NCI-H146 (cell line): ENCODE measurements around the gene OR51D1.
A peak's percentile ranks its signal among the peaks of the same experiment; 100 is the strongest.

Experiments
- DNase-seq: peaks from one replicate; lab custom pipeline; 2025; lab: John Stamatoyannopoulos, UW

Gene OR51D1, protein sequence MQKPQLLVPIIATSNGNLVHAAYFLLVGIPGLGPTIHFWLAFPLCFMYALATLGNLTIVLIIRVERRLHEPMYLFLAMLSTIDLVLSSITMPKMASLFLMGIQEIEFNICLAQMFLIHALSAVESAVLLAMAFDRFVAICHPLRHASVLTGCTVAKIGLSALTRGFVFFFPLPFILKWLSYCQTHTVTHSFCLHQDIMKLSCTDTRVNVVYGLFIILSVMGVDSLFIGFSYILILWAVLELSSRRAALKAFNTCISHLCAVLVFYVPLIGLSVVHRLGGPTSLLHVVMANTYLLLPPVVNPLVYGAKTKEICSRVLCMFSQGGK

DNA sequence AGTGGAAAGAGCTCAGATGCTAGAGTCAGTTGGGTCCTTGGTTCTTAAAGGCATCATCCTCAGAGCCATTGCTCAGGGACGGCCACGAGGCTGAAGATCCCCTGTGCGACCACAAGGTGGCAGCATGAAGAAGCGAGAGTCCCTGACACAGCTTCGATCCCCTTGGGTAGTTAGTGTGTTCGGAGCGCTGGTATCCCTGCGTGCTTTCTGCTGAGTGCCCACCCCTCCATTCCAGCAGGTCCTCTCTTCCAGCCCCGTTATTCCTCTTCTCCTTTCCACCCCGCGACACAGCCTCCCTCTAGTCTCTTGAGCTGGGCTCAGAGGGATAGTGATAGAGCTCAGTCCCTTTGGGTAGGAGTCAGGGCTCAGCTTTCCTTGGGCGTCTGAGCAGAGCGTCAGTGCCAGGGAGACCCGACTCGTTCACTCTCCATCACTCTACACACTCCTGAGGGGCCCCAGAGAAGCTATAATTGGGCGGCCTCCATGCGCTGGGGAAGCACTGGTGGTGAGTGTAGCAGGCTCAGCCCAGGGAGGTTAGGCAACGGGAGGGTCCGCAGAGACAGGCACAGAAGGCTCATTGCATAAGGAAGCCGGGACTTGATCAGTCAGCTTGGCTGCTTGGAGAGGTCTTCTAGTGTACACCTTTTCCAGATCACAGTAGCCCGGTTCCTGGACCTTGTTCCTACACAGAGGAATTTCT is at the start of gene OR51D1:
TSS of gene OR51D1 (plus strand) at position 516 of the 700 bp plus-strand sequence. CDS start 2,314 bp downstream, outside the sequence.
- peak; percentile 88 for DNase-seq

DNA sequence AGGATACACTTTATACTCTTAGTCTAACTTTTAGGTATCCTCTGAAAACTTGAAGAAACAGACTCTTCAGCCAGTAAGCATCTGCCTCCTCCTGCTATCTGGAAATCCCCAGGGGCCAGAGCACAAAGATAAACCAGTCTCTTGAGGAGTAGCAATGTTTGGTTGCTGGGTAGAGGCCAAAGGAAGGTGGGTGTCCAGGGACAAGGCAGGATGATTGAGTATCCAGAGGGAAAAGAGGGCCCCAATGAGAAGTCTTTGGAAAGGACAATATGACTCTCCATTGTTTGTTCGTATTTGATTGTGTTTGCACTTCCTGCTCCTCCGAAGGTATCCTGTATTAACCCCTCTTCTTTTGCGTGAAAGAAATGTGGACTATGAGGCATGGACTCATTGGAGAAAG is 48.3 kb upstream of the OR51D1 start:
- DNase-seq: no peak

GRCh38 chr11:4593739-4594138 is 43.5 kb upstream of the OR51D1 start, which contains the start of gene OR52I1:
TSS of gene OR52I1 (plus strand) at chr11:4594039. CDS start at chr11:4594039, 0 bp downstream.
- DNase-seq: no peak

DNA sequence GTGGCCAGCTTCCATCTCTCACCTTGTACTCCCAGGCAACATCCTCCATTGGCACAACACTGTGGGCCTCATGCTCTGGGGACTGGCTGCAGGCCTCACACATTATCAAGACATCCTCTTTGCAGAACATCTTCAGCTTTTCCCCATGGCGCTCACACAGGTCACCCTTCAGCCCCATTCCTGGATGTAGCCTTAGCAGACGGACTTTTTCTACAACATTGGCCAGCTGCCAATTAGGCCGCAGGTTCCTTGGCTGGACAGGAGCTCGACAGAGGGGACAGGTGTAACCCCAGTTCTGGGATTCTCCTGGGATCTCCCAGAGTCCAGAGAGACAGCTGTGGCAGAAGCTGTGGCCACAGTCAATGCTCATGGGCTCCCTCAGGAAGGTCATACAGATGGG is 32.2 kb upstream of the OR51D1 start:
- no peak for DNase-seq

- DNase-seq: peak; percentile 20
Measured at GRCh38 chr11:4606231-4607015, 30.9 kb upstream of the OR51D1 start.

- peak; percentile 20 for DNase-seq
Measured at GRCh38 chr11:4607096-4607495, 30.2 kb upstream of the OR51D1 start.

- DNase-seq: peak; percentile 95
Measured at GRCh38 chr11:4607781-4608666, 29.3 kb upstream of the OR51D1 start, which contains the start of gene TRIM68. TSS of gene TRIM68 (minus strand) at chr11:4608231. CDS start at chr11:4605504, 2,727 bp downstream.

- no peak for DNase-seq
Measured at GRCh38 chr11:4610258-4610935, 26.9 kb upstream of the OR51D1 start.

DNA sequence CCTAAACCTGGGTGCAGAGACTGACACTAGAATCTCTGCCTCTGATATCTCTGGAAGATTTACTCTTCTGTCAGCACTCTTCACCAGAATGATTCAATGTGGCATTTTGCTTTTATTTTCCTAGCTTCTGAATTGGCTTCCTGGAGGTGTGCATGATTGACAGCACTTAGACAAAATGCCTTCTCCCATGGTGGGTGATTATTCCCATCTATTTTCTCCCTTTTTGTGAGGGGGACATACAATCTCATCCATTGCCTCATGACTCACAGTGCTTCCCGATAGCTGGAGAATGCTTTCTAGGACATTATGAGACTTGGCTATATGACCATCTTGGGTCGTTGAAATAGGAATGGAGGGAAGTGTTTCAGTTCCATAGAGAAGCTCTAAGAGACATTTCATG is 25.3 kb upstream of the OR51D1 start:
- no peak for DNase-seq

DNA sequence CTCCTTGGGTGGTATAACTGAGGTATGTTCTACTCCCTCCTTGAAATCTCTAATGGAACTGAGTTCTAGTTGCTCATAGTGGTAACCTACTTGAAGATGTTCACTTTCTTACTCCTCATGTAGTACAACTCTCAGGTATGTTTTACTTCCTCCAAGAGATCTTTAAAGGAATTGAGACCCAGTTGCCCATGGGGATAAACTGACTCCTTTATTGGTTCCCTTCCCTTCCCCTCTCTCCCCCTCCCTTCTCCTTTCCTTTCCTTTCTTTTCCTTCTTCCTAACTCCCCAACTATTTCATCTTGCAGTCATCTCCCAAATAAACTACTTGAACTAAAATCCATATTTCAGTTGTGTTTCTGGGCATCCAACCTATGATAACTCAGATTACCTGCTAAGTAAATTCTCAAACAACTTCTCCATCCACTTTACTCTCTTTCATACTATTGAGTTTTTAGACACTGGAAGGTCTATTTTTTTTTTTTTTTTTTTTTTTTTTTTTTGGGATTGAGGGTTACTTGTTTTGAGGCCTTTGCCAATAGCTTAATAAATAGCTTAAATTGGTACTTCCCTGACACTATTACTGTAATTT is 21.3 kb upstream of the OR51D1 start:
- no peak for DNase-seq

DNA sequence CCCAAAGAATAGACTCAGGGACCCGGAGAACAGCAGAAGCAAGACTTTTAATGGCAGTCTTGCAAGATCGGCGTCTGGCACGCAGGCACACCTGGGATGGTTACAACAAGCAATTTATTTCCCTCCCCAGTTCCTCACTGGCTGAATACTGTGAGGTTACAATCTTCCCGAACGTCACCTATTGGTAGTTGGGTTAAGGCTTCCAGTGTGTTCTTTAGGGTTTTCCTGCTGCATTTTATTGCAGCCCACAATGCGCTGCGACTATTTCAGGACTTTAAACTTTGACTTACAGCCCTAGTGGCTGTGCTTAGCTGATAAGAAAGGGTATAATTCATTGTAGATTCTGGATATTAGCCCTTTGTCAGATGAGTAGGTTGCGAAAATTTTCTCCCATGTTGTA is 17.8 kb upstream of the OR51D1 start:
- DNase-seq: no peak

DNA sequence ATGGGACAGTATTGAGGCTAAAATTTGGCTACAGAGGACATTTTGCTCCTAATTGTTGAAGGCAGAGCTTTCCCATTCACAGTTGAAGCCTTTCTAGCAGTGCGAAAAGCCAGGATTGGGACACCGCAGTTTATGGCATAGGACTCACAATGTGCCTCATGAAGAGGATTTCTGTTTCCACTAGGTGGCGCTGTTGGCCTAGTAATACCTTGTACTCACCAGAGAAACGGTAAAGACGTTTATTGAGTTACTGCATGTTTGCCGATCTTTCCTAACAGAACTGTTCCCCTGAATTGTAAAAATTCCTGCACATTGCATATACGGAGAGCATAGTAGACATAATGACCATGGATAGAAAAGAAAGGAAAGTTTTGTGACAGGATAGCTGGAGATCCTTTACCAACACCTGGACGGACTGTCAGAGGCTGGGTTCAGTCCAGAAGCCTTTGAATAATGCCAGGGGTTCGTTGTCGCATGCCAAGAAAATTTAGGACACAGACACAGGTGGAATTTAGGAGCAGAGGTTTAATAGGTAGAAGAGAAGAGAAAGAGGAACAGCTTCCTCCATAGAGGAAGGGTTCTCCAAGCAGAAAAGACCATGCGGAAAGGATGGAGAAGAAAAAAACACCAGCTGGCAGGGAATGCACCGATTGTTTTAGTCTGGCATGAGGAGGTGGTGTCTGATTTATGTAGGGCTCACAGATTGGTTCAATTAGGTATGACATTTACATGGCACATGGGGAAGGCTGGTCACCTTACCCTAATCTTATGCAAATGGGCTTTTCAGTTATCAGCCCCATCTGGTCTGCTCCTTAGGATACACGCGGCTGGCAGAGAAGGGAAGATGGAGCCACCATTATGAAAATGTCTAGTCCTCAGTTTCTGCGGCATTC is 10.8 kb upstream of the OR51D1 start:
- peak; percentile 87 for DNase-seq

DNA sequence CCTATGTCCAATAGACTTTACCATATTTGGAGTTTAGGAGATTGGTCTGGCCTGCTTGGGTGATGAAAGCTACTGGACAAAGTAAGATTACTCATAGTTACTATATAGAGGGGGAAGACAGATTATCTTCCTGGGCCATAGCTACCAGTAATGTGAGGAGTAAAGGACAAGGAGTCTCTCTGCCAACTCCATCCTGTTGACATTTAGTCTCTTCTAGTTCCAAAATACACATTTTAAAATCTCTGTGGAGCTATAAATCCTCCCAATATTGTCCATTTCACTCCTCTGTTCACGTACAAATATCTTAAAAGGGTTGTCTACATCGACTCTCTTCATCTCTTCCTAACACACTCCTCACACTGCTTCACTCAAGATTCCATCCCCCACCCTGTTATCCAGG is 1.1 kb upstream of the OR51D1 start:
- no peak for DNase-seq

- DNase-seq: no peak
Measured at GRCh38 chr11:4637662-4638047, 378 bp downstream of the OR51D1 start.

GRCh38 chr11:4639931-4640330 is 2.7 kb downstream of the OR51D1 start:
- DNase-seq: no peak

- no peak for DNase-seq
Measured at GRCh38 chr11:4641501-4641900, 4.2 kb downstream of the OR51D1 start.

GRCh38 chr11:4642043-4642442 is 4.8 kb downstream of the OR51D1 start:
- DNase-seq: no peak

GRCh38 chr11:4643076-4643475 is 5.8 kb downstream of the OR51D1 start:
- DNase-seq: no peak

DNA sequence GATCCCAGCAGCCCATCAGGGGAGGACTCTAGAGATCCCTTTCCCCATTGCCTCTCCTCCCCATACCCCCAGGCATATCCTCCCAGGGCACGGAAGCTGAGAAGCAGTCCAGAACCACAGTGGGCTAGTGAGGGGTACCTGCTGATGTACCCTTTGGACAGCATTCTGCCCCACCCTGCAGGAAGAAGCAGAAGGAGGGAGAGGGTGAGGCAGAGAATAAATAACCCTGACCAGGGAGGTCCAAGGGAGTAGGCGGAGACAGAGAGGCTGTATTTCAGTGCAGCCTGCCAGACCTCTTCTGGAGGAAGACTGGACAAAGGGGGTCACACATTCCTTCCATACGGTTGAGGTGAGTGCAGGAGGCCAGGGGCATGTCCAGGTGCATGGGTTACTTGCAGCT is 6.4 kb downstream of the OR51D1 start, which contains the start of gene OR51E1:
TSS of gene OR51E1 (plus strand) at position 301 of the 400 bp plus-strand sequence. CDS start 8,545 bp downstream, outside the sequence.
- DNase-seq: no peak
